Hepatocyte (in vitro differentiated cells): ENCODE measurements around the gene DSCAML1.

Experiments used
- CTCF ChIP-seq: fragments of 200-600 bp; sonication (generic); IDR thresholded peaks from 2 replicates; pipeline ENCODE4 v1.5.1; 2016; ENCODE audit warnings: antibody characterized with exemption, mild to moderate bottlenecking; ENCODE audit not compliant: poor library complexity
- EZH2phosphoT487 ChIP-seq: fragments of 200-600 bp; sonication (generic); IDR thresholded peaks from one replicate; pipeline ENCODE4 v1.6.1; 2018; ENCODE audit warnings: antibody characterized with exemption, mild to moderate bottlenecking, low read depth, moderate library complexity; ENCODE audit not compliant: unreplicated experiment, severe bottlenecking

DNA sequence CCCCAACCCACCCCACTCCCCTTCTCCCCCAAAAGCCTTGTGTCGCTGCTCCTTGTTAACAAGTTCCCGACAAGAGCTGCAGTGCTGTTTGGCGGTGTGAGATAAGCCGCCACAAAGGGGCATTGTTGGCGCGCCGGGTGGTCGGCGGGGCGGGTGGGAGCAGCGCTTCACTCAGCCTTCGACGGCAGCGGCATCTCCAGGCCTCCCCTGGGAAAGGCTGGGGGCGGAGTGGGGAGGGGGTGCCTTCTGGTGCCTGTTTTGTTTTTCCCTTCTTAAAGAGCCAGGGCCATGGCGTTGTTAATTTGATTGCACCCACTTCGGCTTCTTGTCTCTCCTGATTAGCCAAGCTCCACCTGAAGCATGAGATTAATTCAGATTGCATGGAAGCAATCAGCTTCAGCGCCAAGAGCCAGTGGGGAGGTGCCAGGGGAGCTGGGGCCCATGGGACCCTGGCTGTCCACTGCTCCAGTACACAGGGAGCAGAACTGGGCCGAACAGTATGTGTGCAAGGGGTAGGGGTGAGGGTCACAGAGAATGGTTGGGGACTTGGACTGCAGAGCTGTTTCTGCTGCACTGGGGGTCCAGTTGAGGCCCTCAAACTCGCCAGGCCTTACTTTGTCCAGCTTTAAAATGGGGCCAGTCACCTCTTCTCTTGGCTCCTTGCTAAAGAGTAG is 304.3 kb downstream of the DSCAML1 start:
- TF ChIP-seq EZH2phosphoT487 (no peak), CTCF (no peak)
